22Rv1 (cell line): ENCODE data around the gene CFAP65.

Experiments
- ZFX ChIP-seq: fragments of 450-650 bp; IDR thresholded peaks from 2 replicates; pipeline ENCODE4 v1.6.1; 2017; ENCODE audit warnings: antibody characterized with exemption, borderline replicate concordance
- TF ChIP-seq, protein P1 (sequence below): fragments of 450-650 bp; IDR thresholded peaks from 2 replicates; pipeline ENCODE4 v1.5.1; 2017; ENCODE audit warnings: mild to moderate bottlenecking

DNA sequence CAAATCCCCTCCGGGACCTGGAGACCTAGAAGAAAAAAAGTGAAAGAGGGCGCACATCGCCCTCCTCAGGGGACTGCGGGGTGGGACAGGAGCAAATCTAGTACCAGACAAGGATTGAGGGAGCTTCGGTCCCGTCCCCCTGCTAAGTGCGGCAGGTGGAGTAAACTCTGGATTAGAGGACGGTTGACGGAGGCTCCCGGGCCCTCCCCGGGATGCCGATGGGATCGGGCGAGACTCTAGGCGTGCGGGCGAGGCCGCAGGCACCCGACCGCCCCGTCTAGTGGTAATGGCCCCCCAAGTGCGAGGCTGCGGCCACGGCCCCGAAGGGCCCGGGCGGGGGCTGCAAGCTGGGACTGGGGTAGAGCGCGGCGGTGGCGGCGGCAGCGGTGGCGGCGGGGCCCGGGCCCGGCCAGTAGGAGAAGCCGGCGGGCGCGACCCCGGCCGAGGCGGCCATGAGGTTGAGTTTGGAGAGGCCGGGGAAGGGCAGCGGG lies 59.9 kb downstream of the CFAP65 start:
- TF ChIP-seq, protein P1, sequence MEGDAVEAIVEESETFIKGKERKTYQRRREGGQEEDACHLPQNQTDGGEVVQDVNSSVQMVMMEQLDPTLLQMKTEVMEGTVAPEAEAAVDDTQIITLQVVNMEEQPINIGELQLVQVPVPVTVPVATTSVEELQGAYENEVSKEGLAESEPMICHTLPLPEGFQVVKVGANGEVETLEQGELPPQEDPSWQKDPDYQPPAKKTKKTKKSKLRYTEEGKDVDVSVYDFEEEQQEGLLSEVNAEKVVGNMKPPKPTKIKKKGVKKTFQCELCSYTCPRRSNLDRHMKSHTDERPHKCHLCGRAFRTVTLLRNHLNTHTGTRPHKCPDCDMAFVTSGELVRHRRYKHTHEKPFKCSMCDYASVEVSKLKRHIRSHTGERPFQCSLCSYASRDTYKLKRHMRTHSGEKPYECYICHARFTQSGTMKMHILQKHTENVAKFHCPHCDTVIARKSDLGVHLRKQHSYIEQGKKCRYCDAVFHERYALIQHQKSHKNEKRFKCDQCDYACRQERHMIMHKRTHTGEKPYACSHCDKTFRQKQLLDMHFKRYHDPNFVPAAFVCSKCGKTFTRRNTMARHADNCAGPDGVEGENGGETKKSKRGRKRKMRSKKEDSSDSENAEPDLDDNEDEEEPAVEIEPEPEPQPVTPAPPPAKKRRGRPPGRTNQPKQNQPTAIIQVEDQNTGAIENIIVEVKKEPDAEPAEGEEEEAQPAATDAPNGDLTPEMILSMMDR, result no peak
- no peak for TF ChIP-seq ZFX
